IMR-90 (cell line): Measurements from ENCODE around the gene LAMTOR4. TPM values are rescaled to one million over a fixed set of nuclear protein-coding genes. Genes with fewer than 3 reads are reported as not detected.

Source experiments
- CEBPB ChIP-seq: IDR thresholded peaks from 2 replicates; pipeline ENCODE4 v1.6.1; 2012; ENCODE audit warnings: low read depth, low read length, improper control_type of control experiment
- MAFK ChIP-seq: IDR thresholded peaks from 2 replicates; pipeline ENCODE4 v1.6.1; 2012; ENCODE audit warnings: low read depth, low read length, improper control_type of control experiment
- MAZ ChIP-seq: IDR thresholded peaks from 2 replicates; pipeline ENCODE4 v1.6.1; 2012; ENCODE audit warnings: low read depth, mild to moderate bottlenecking, low read length, improper control_type of control experiment, moderate library complexity, borderline replicate concordance
- SMC3 ChIP-seq: fragments of 150-350 bp; IDR thresholded peaks from 2 replicates; pipeline ENCODE4 v1.6.1; 2016; ENCODE audit warnings: low read depth, mild to moderate bottlenecking, antibody characterized with exemption, low read length, moderate library complexity
- polyA plus RNA-seq, 3 experiments: library from polyadenylated mRNA; depleted of rRNA; stranded (reverse); fragments of >200 nt; gene quantifications; 2 replicates each; pipeline ENCODE4 v1.2.3, GENCODE V29; 2012; ENCODE audit warnings: low replicate concordance in 1 of 3
- total RNA-seq: library from RNA; depleted of rRNA; stranded (reverse); fragments of >200 nt; gene quantifications from 2 replicates; pipeline ENCODE4 v1.2.3, GENCODE V29; 2012

The LAMTOR4 gene
- total and polyA plus RNA-seq, 2 of the 4 experiments (the other 2 are of a cell fraction) = 134 to 268 TPM

- no peak for TF ChIP-seq MAFK
- no peak for TF ChIP-seq MAZ
- no peak for TF ChIP-seq CEBPB
- TF ChIP-seq SMC3 = no peak
These were observed 18.5 kb downstream of the LAMTOR4 start (continued) for GRCh38 chr7:100166970-100167911.
